ENCODE data around the gene RIOK1.

DNA sequence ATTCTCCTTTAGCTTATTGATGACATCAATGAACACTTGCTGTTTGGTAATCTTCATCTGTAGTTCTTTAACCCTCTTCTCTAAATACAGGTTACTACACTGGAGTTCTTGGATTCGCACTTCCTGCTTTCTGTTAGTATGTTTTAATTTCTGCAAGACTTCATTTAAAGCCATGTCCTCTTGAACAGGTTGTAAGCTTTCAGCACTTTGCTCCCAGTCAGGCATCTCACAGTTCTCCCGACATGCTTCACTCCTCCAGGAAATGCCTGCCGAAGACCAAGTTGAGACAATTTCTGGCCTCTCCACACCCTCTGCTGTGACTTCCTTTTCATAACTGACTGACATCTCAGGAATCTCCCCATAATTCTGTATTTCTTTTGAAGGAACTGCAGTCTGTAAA lies 15.9 kb upstream of the RIOK1 start:
- TF ChIP-seq TAF1 (IDR thresholded peaks at IDR 0.05; ENCODE audit: borderline replicate concordance, insufficient read depth, low read length), result no peak
- TF ChIP-seq POLR2AphosphoS5 (IDR thresholded peaks at IDR 0.05; ENCODE audit: low read depth, low read length), result no peak
- TF ChIP-seq, protein P1, sequence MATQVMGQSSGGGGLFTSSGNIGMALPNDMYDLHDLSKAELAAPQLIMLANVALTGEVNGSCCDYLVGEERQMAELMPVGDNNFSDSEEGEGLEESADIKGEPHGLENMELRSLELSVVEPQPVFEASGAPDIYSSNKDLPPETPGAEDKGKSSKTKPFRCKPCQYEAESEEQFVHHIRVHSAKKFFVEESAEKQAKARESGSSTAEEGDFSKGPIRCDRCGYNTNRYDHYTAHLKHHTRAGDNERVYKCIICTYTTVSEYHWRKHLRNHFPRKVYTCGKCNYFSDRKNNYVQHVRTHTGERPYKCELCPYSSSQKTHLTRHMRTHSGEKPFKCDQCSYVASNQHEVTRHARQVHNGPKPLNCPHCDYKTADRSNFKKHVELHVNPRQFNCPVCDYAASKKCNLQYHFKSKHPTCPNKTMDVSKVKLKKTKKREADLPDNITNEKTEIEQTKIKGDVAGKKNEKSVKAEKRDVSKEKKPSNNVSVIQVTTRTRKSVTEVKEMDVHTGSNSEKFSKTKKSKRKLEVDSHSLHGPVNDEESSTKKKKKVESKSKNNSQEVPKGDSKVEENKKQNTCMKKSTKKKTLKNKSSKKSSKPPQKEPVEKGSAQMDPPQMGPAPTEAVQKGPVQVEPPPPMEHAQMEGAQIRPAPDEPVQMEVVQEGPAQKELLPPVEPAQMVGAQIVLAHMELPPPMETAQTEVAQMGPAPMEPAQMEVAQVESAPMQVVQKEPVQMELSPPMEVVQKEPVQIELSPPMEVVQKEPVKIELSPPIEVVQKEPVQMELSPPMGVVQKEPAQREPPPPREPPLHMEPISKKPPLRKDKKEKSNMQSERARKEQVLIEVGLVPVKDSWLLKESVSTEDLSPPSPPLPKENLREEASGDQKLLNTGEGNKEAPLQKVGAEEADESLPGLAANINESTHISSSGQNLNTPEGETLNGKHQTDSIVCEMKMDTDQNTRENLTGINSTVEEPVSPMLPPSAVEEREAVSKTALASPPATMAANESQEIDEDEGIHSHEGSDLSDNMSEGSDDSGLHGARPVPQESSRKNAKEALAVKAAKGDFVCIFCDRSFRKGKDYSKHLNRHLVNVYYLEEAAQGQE (IDR thresholded peaks at IDR 0.05; ENCODE audit: insufficient read depth in 1 of 2, low read depth in 2 of 2, low read length in 2 of 2), result no peak
- TF ChIP-seq SIN3A (IDR thresholded peaks at IDR 0.05; ENCODE audit: borderline replicate concordance, insufficient read depth, low read length), result no peak
